Measurements from ENCODE around the gene ADAMTS5. TPM values are rescaled to one million over a fixed set of nuclear protein-coding genes. Genes with fewer than 3 reads are reported as not detected.

Gene ADAMTS5
- total and polyA plus RNA-seq, 9 of the 15 experiments (the other 6 are each of a cell fraction or from before 2014, with no cell fraction given): not detected

- H3K9me1 ChIP-seq (ENCODE audit: control insufficient read depth, insufficient read depth, low read length): no peaks in the 10 kb centered on the region
- 0% methylated on average over 4 of the region's 4 CpGs for WGBS (ENCODE audit: insufficient coverage, low coverage, missing lambda C conversion rate)
- no peak overlapping the region for H2AFZ ChIP-seq (ENCODE audit: low read depth, low read length)
- BruUV-seq (replicated peaks): no TSS peak
- no peaks in the 10 kb centered on the region for H3K27me3 ChIP-seq (ENCODE audit: control insufficient read depth in 2 of 2, insufficient read depth in 2 of 2, low read length in 2 of 2)
- H3K4me2 ChIP-seq (ENCODE audit: insufficient read depth, low read length): no peak overlapping the region
- ATAC-seq: no peak
- no peak for TF ChIP-seq NR2F6 (CRISPR knock-in tag; IDR thresholded peaks at IDR 0.05)
- no peak for TF ChIP-seq TRIM28 (IDR thresholded peaks at IDR 0.05)
- TF ChIP-seq ELF4 (CRISPR knock-in tag; IDR thresholded peaks at IDR 0.05): no peak
- TF ChIP-seq NFYB (IDR thresholded peaks at IDR 0.05; ENCODE audit: extremely low read depth, insufficient read length): no peak
- no peak for TF ChIP-seq LCOR (CRISPR knock-in tag; IDR thresholded peaks at IDR 0.05)
- TF ChIP-seq ARID3A (IDR thresholded peaks at IDR 0.05; ENCODE audit: borderline replicate concordance, low read depth, low read length): no peak
- no peak for TF ChIP-seq POLR2G (IDR thresholded peaks at IDR 0.05; ENCODE audit: low read depth, low read length)
- no peak for TF ChIP-seq ZBTB17 (CRISPR knock-in tag; IDR thresholded peaks at IDR 0.05)
- TF ChIP-seq CEBPB (tag; IDR thresholded peaks at IDR 0.05): no peak
- TF ChIP-seq ZNF639 (CRISPR knock-in tag; conservative IDR thresholded peaks at IDR 0.05 in 1 of 2, IDR thresholded peaks at IDR 0.05 in 1 of 2): no peak
- TF ChIP-seq RBM34 (IDR thresholded peaks at IDR 0.05; ENCODE audit: borderline replicate concordance, insufficient read depth, low read length): no peak
- POLR2A ChIA-PET: no interaction called here
- DNase-seq (ENCODE audit: extremely low read depth in 1 of 4, low spot score in 3 of 4): no peak
- no peaks in the 10 kb centered on the region for H3K36me3 ChIP-seq (ENCODE audit: control insufficient read depth, insufficient read depth, low read length)
- H3K27ac ChIP-seq (ENCODE audit: extremely low read depth, low read depth, low read length): no peak overlapping the region
- H3K4me3 ChIP-seq: no peak overlapping the region
- H3K9ac ChIP-seq (ENCODE audit: insufficient read depth in 1 of 2, low read depth in 2 of 2, low read length in 2 of 2): no peak overlapping the region
- H3K79me2 ChIP-seq (ENCODE audit: control insufficient read depth, insufficient read depth, low read length): no peaks in the 10 kb centered on the region
- in situ Hi-C loops (cut with MboI) (no loop called here), intact Hi-C loops (cut with micrococcal nuclease) (no loop called here)
- CTCF ChIA-PET (ENCODE audit: low intra/inter-chr PET ratio): no interaction called here
- H4K20me1 ChIP-seq (replicated peaks; ENCODE audit: control insufficient read depth, insufficient read depth, low read length): no peaks in the 10 kb centered on the region
- no peaks in the 10 kb centered on the region; the same call in 1 of the 2 replicates for H3K9me3 ChIP-seq (replicated peaks; ENCODE audit: control insufficient read depth, insufficient read depth, low read depth, low read length)
- no peak for FAIRE-seq
- H3K4me1 ChIP-seq (replicated peaks in 1 of 2; ENCODE audit: control insufficient read depth in 2 of 2, insufficient read depth in 2 of 2, low read length in 2 of 2): no peaks in the 10 kb centered on the region
Observed at GRCh38 chr21:26925636-26926035, 41.3 kb downstream of the ADAMTS5 start.

Measured in K562 (cell line).